ENCODE data around the gene CNTNAP4. TPM values are rescaled to one million over a fixed set of nuclear protein-coding genes. Genes with fewer than 3 reads are reported as not detected.

CNTNAP4 gene
- total and polyA plus RNA-seq, 10 of the 15 experiments (the other 5 are each of a cell fraction or from before 2014, with no cell fraction given): 0.45 to 1.9 (median 0.90) TPM

GRCh38 chr16:76277460-76278030, 344 bp downstream of the CNTNAP4 start:
- no peak for FAIRE-seq
- intact Hi-C loops (cut with micrococcal nuclease; ENCODE audit: unreplicated experiment): loop anchor here (10.0 kb wide), 1 partner anchor 887 kb away; no protein-coding TSS in a partner anchor
- Histone ChIP-seq H3K27me3 (replicated peaks in 1 of 2; ENCODE audit: control insufficient read depth in 2 of 2, insufficient read depth in 2 of 2, low read length in 1 of 2) (no peaks in the 10 kb centered on the region), H3K9ac (ENCODE audit: control insufficient read depth, insufficient read depth, low read length) (no peak overlapping the region), H3K36me3 (ENCODE audit: control insufficient read depth in 2 of 2, insufficient read depth in 2 of 2, low read length in 1 of 2) (no peaks in the 10 kb centered on the region), H2AFZ (ENCODE audit: control insufficient read depth, low read depth, low read length) (no peak overlapping the region), H3K4me2 (ENCODE audit: control insufficient read depth, insufficient read depth) (no peak overlapping the region), H3K4me3 (no peak overlapping the region), H3K9me3 (replicated peaks; ENCODE audit: control insufficient read depth, insufficient read depth, low read length) (no peaks in the 10 kb centered on the region), H3K27ac (ENCODE audit: control insufficient read depth, insufficient read depth) (no peak overlapping the region), H4K20me1 (ENCODE audit: control insufficient read depth, insufficient read depth) (no peaks in the 10 kb centered on the region), H3K4me1 (ENCODE audit: control insufficient read depth, insufficient read depth, low read length) (no peaks in the 10 kb centered on the region), H3K79me2 (ENCODE audit: control insufficient read depth, insufficient read depth, low read length) (no peaks in the 10 kb centered on the region)
- POLR2A ChIA-PET: no interaction called here
- CTCF ChIA-PET: interaction anchor here (1.6 to 2.7 kb wide), 3 partner anchors 12 to 894 kb away, joined by 4 to 17 read pairs (median 4); no protein-coding TSS in a partner anchor
- BruUV-seq (replicated peaks): no TSS peak
- ATAC-seq: no peak
- in situ Hi-C loops (cut with MboI): no loop called here
- TF ChIP-seq SUZ12 (IDR thresholded peaks at IDR 0.05; ENCODE audit: unreplicated experiment) (no peak), CEBPZ (IDR thresholded peaks at IDR 0.05; ENCODE audit: low read depth, low read length) (no peak), ZNF207 (IDR thresholded peaks at IDR 0.05; ENCODE audit: borderline replicate concordance) (no peak), ZBED1 (IDR thresholded peaks at IDR 0.05; ENCODE audit: borderline replicate concordance) (no peak), NFIC (IDR thresholded peaks at IDR 0.05; ENCODE audit: low read depth, low read length) (no peak), CHD1 (IDR thresholded peaks at IDR 0.05; ENCODE audit: low read depth, low read length) (no peak)
- RAD21 ChIA-PET (ENCODE audit: unreplicated experiment): interaction anchor here (2.6 kb wide), 1 partner anchor 376 kb away, joined by 19 read pairs; no protein-coding TSS in a partner anchor
- WGBS (ENCODE audit: insufficient coverage, insufficient replicate concordance, low lambda C conversion rate, missing lambda C conversion rate): 23% methylated on average over 9 of the region's 9 CpGs
- SMC1A ChIA-PET (ENCODE audit: uncharacterized antibody, unreplicated experiment): interaction anchor here (1.1 to 2.7 kb wide), 3 partner anchors 25 to 894 kb away, joined by 3 to 8 read pairs (median 5); no protein-coding TSS in a partner anchor
- no peak for DNase-seq (ENCODE audit: low read depth, low spot score)

Data from GM12878 (cell line).